Astrocyte (in vitro differentiated cells and primary cell): Measurements from ENCODE around the gene LBX1. TPM values are rescaled to one million over a fixed set of nuclear protein-coding genes. Genes with fewer than 3 reads are reported as not detected.
A peak's percentile ranks its signal among the peaks of the same experiment; 100 is the strongest.
"Not testable (repeated sequence)": the region's sequence is repeated elsewhere in the genome, so short reads cannot be mapped to it uniquely, and the experiment has no call there.

ENCODE experiments used
- DNase-seq: peaks from one replicate; pipeline ENCODE4 v3.0.0-alpha.2; 2010; ENCODE audit warnings: low read depth
- FAIRE-seq: peaks from 2 replicates; lab custom pipeline; 2011; peaks lifted over from hg19 to GRCh38; lab: Jason Lieb, UNC
- H2AFZ ChIP-seq: 2 replicates; pipeline ENCODE4 v1.6.0; 2012; ENCODE audit warnings: low read depth, low read length, inconsistent platforms
- H3K27ac ChIP-seq: 2 replicates; pipeline ENCODE4 v1.5.1; 2011; ENCODE audit warnings: low read depth, low read length, inconsistent platforms
- H3K27me3 ChIP-seq: 2 replicates; pipeline ENCODE4 v1.6.0; 2011; ENCODE audit warnings: low read length, inconsistent platforms; ENCODE audit not compliant: insufficient read depth
- H3K36me3 ChIP-seq: 2 replicates; pipeline ENCODE4 v1.5.1; 2011; ENCODE audit warnings: low read length, inconsistent platforms; ENCODE audit not compliant: insufficient read depth
- H3K4me1 ChIP-seq: 2 replicates; pipeline ENCODE4 v1.5.1; 2011; ENCODE audit warnings: low read length, inconsistent platforms; ENCODE audit not compliant: insufficient read depth
- H3K4me2 ChIP-seq: 2 replicates; pipeline ENCODE4 v1.6.0; 2012; ENCODE audit warnings: low read length, inconsistent platforms
- H3K4me3 ChIP-seq: 2 replicates; pipeline ENCODE4 v1.5.1; 2011; ENCODE audit warnings: low read depth, mild to moderate bottlenecking, low read length, inconsistent platforms; ENCODE audit not compliant: insufficient read depth
- H3K79me2 ChIP-seq: 2 replicates; pipeline ENCODE4 v1.6.0; 2012; ENCODE audit warnings: mild to moderate bottlenecking, low read length, inconsistent platforms; ENCODE audit not compliant: insufficient read depth
- H3K9ac ChIP-seq: 2 replicates; pipeline ENCODE4 v1.6.0; 2012; ENCODE audit warnings: mild to moderate bottlenecking, low read length, inconsistent platforms
- H3K9me3 ChIP-seq: 2 replicates; pipeline ENCODE4 v1.5.1; 2012; ENCODE audit warnings: low read depth, mild to moderate bottlenecking, low read length, inconsistent platforms; ENCODE audit not compliant: insufficient read depth
- H4K20me1 ChIP-seq: 2 replicates; pipeline ENCODE4 v1.6.0; 2012; ENCODE audit warnings: low read length, inconsistent platforms; ENCODE audit not compliant: insufficient read depth
- H3K27ac Mint-ChIP-seq: one replicate; pipeline ENCODE4 v1.8.0; 2021; ENCODE audit warnings: mild to moderate bottlenecking, mixed read lengths; ENCODE audit not compliant: unreplicated experiment
- H3K27me3 Mint-ChIP-seq: one replicate; pipeline ENCODE4 v1.8.0; 2021; ENCODE audit warnings: low read depth, mixed read lengths; ENCODE audit not compliant: unreplicated experiment
- H3K36me3 Mint-ChIP-seq: one replicate; pipeline ENCODE4 v1.8.0; 2021; ENCODE audit warnings: low read depth, mixed read lengths; ENCODE audit not compliant: unreplicated experiment
- H3K4me1 Mint-ChIP-seq: one replicate; pipeline ENCODE4 v1.8.0; 2021; ENCODE audit warnings: low read depth, mixed read lengths; ENCODE audit not compliant: unreplicated experiment
- H3K4me3 Mint-ChIP-seq: one replicate; pipeline ENCODE4 v1.8.0; 2021; ENCODE audit warnings: mild to moderate bottlenecking, moderate library complexity, mixed read lengths; ENCODE audit not compliant: unreplicated experiment
- H3K9me3 Mint-ChIP-seq: one replicate; pipeline ENCODE4 v1.8.0; 2021; ENCODE audit warnings: mild to moderate bottlenecking, mixed read lengths; ENCODE audit not compliant: unreplicated experiment
- CTCF ChIP-seq: IDR thresholded peaks from 2 replicates; pipeline ENCODE4 v1.5.1; 2011; ENCODE audit warnings: low read depth, mild to moderate bottlenecking, inconsistent platforms, low read length, moderate library complexity; ENCODE audit not compliant: insufficient read depth
- EZH2 ChIP-seq: IDR thresholded peaks from 2 replicates; pipeline ENCODE4 v1.6.1; 2012; ENCODE audit warnings: mild to moderate bottlenecking, low read length, inconsistent platforms; ENCODE audit not compliant: insufficient read depth
- total RNA-seq: library from RNA; stranded (reverse); gene quantifications from 2 replicates; pipeline ENCODE4 v1.2.1, GENCODE V29; 2021

LBX1 gene
- total RNA-seq, 1 donor from 2014 or later = not detected

GRCh38 chr10:101198326-101198977 lies 30.8 kb downstream of the LBX1 start:
- not testable (repeated sequence) for H2AFZ ChIP-seq, H3K9me3 Mint-ChIP-seq, H3K79me2 ChIP-seq, H3K9ac ChIP-seq, H3K27ac Mint-ChIP-seq, H3K4me1 Mint-ChIP-seq, H3K36me3 ChIP-seq, DNase-seq, H3K4me2 ChIP-seq, H4K20me1 ChIP-seq, H3K27ac ChIP-seq, H3K4me1 ChIP-seq, H3K36me3 Mint-ChIP-seq, H3K9me3 ChIP-seq, H3K4me3 ChIP-seq, H3K4me3 Mint-ChIP-seq
- peaks cover 26% of the 10 kb centered on the region for H3K27me3 ChIP-seq
- FAIRE-seq = peak; percentile 29
- peaks cover 66% of the 10 kb centered on the region for H3K27me3 Mint-ChIP-seq

- Mint-ChIP-seq H3K4me1 (no peaks in the 10 kb centered on the region), H3K4me3 (no peak overlapping the region), H3K27me3 (peaks cover 57% of the 10 kb centered on the region), H3K9me3 (no peaks in the 10 kb centered on the region), H3K36me3 (no peaks in the 10 kb centered on the region), H3K27ac (no peak overlapping the region)
- Histone ChIP-seq H3K9ac (no peak overlapping the region), H3K9me3 (no peaks in the 10 kb centered on the region), H3K4me1 (no peaks in the 10 kb centered on the region), H3K27me3 (peaks cover 27% of the 10 kb centered on the region), H3K4me2 (no peak overlapping the region), H2AFZ (no peak overlapping the region), H3K27ac (no peak overlapping the region), H3K4me3 (no peak overlapping the region), H4K20me1 (no peaks in the 10 kb centered on the region), H3K36me3 (no peaks in the 10 kb centered on the region), H3K79me2 (no peaks in the 10 kb centered on the region)
- TF ChIP-seq CTCF (no peak), EZH2 (no peak)
- DNase-seq (no peak), FAIRE-seq (no peak)
Measured at GRCh38 chr10:101195921-101196320, 33.3 kb downstream of the LBX1 start.

GRCh38 chr10:101189461-101190401 lies 39.5 kb downstream of the LBX1 start:
- peaks cover 18% of the 10 kb centered on the region for H3K27me3 ChIP-seq
- peaks cover 16% of the 10 kb centered on the region for H3K27me3 Mint-ChIP-seq
- no peak for TF ChIP-seq EZH2
- TF ChIP-seq CTCF = no peak
- H3K27ac Mint-ChIP-seq = no peak overlapping the region
- no peaks in the 10 kb centered on the region for H3K9me3 Mint-ChIP-seq
- H3K79me2 ChIP-seq = no peaks in the 10 kb centered on the region
- H3K4me3 Mint-ChIP-seq = no peak overlapping the region
- DNase-seq (no peak), FAIRE-seq (no peak)
- H2AFZ ChIP-seq = no peak overlapping the region
- no peaks in the 10 kb centered on the region for H3K4me1 ChIP-seq
- no peak overlapping the region for H3K27ac ChIP-seq
- H4K20me1 ChIP-seq = no peaks in the 10 kb centered on the region
- no peaks in the 10 kb centered on the region for H3K36me3 Mint-ChIP-seq
- H3K36me3 ChIP-seq = no peaks in the 10 kb centered on the region
- no peaks in the 10 kb centered on the region for H3K9me3 ChIP-seq
- no peak overlapping the region for H3K4me2 ChIP-seq
- no peaks in the 10 kb centered on the region for H3K4me1 Mint-ChIP-seq
- H3K9ac ChIP-seq = no peak overlapping the region
- no peak overlapping the region for H3K4me3 ChIP-seq
